Lung (tissue), 12 donors: Measurements from ENCODE around the gene POLE. TPM values are rescaled to one million over a fixed set of nuclear protein-coding genes. Genes with fewer than 3 reads are reported as not detected.

Source experiments
- ATAC-seq: fragments of 200-7000 bp; cut with Tn5 transposase; one replicate; pipeline ENCODE4 v1.9.1; 2020; ENCODE audit warnings: moderate number of reproducible peaks; ENCODE audit not compliant: insufficient read depth, low FRiP score
- DNase-seq, 3 donors: peaks; one replicate each; pipeline ENCODE4 v3.0.0-alpha.2; 2013 to 2017
- H3K27ac ChIP-seq, 2 donors: one replicate each; pipeline ENCODE4 v1.5.1; 2013; ENCODE audit warnings: mild to moderate bottlenecking in 2 of 2, moderate library complexity in 2 of 2, control low read depth in 1 of 2, inconsistent platforms in 1 of 2, low read depth in 1 of 2, low read length in 1 of 2
- H3K27me3 ChIP-seq, 3 donors: one replicate each; pipeline ENCODE4 v1.5.1; 2013; ENCODE audit warnings: low read length in 2 of 3; ENCODE audit not compliant: control insufficient read depth in 3 of 3, insufficient read depth in 3 of 3
- H3K36me3 ChIP-seq, 4 donors: one replicate each; pipeline ENCODE4 v1.5.1; 2013; ENCODE audit warnings: low read length in 4 of 4, mild to moderate bottlenecking in 1 of 4, moderate library complexity in 1 of 4; ENCODE audit not compliant: control insufficient read depth in 4 of 4, insufficient read depth in 4 of 4
- H3K4me1 ChIP-seq, 5 donors: one replicate each; pipeline ENCODE4 v1.5.1; 2013; ENCODE audit warnings: low read length in 5 of 5, mild to moderate bottlenecking in 2 of 5, moderate library complexity in 1 of 5; ENCODE audit not compliant: control insufficient read depth in 5 of 5, insufficient read depth in 5 of 5
- H3K4me3 ChIP-seq: one replicate; pipeline ENCODE4 v1.5.1; 2013; ENCODE audit warnings: mild to moderate bottlenecking, control low read depth, moderate library complexity
- H3K9ac ChIP-seq, 2 donors: one replicate each; pipeline ENCODE4 v1.5.1; 2013; ENCODE audit warnings: low read length in 2 of 2, control low read depth in 1 of 2; ENCODE audit not compliant: insufficient read depth in 1 of 2
- H3K9me3 ChIP-seq, 4 donors: one replicate each; pipeline ENCODE4 v1.5.1; 2013; ENCODE audit warnings: low read length in 3 of 4, mild to moderate bottlenecking in 1 of 4, moderate library complexity in 1 of 4; ENCODE audit not compliant: control insufficient read depth in 4 of 4, insufficient read depth in 3 of 4
- CTCF ChIP-seq: IDR thresholded peaks from 2 replicates; pipeline ENCODE4 v1.5.1; 2012; ENCODE audit warnings: mild to moderate bottlenecking; ENCODE audit errors: control extremely low read depth, extremely low read depth
- WGBS, 2 donors: extraction: QIAGEN DNeasy Blood & Tissue Kit; methylation state at CpG; one replicate each; pipeline ENCODE4 v1.1.7; 2013; 5-methylcytosine and 5-hydroxymethylcytosine counted together
- polyA plus RNA-seq, 2 donors: library from polyadenylated mRNA; stranded (reverse); fragments of 200-250 nt; gene quantifications; one replicate each; pipeline ENCODE4 v1.2.1, GENCODE V29; 2013
- total RNA-seq, 2 donors: library from RNA; depleted of rRNA in 1 of 2; stranded (reverse); fragments of >200 nt in 1 of 2; gene quantifications; one replicate each; pipeline ENCODE4 v1.2.1, GENCODE V29; 2014 to 2021
- donor health status: control.
- donor health status: control.
- donor health status: Bipolar disorder and iron deficiency.
- donor health status: healthy.
- donor health status: DM: yes; HTN: yes; CAD: no.

POLE gene
- total and polyA plus RNA-seq, 4 donors: 9.3 to 49.9 (median 25.3) TPM

GRCh38 chr12:132597333-132598316 lies 89.5 kb downstream of the POLE start:
- Histone ChIP-seq H3K9ac (peak overlapping the region in 1 of 2 donors; percentile 80), H3K4me3 (peak overlapping the region; percentile 1), H3K27ac (no peak overlapping the region), H3K27me3 (peaks cover 0 to 6% (median 0%) of the 10 kb centered on the region in 3 donors), H3K36me3 (no peaks in the 10 kb centered on the region), H3K4me1 (peaks cover 0 to 27% (median 9%) of the 10 kb centered on the region in 5 donors), H3K9me3 (no peaks in the 10 kb centered on the region)
- peak; percentile 51 to 83 (median 77) for DNase-seq
- 4 to 8% methylated on average over 14 to 39 of the region's 58 CpGs for WGBS, 2 donors
- TF ChIP-seq CTCF: no peak
- ATAC-seq: no peak

DNA sequence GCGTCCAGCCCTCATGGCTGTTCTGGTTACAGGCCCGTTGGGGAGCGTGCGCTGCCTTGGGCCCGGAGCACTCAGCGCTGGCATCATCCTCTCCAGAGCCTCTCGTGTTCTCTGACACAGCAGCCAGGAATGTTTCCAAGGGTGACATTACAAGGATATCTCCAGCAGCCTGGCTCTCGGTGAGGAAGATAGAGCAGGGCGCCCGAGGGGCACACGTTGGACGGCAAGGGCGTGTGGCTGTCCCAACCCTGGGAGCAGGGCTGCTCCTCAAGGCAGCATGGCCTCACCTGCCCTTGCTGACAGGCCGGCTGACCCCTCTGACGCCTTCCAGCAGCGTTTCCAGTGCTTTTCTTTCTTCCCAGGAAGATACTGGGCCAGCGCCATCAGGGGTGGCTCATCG lies 91.1 kb downstream of the POLE start:
- WGBS, 2 donors: 66 to 87% methylated on average over 18 of the region's 18 CpGs
- peak in 2 of 3 donors; percentile 41 to 50 for DNase-seq
- peaks cover 0 to 19% (median 6%) of the 10 kb centered on the region in 5 donors for H3K4me1 ChIP-seq

DNA sequence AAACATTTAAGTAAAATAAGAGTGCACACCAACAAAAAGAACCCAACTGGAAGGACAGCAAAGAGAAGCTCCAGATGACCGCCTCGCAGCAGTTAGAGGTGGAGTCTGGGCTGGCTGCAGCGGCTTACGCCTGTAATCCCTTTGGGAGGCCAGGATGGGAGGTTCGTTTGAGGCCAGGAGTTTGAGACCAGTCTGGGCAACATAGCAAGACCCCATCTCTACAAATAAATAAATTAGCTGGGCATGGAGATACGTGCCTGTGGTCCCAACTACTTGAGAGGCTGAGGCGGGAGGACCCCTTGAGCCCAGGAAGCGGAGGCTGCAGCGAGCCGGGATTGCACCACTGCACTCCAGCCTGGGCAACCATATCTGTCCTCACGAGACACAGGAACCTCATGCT lies 92.0 kb downstream of the POLE start:
- DNase-seq: no peak

More for the DNA sequence above, 91.1 kb downstream of the POLE start:
- no peak for ATAC-seq
- Histone ChIP-seq H3K4me3 (no peak overlapping the region), H3K27ac (no peak overlapping the region), H3K36me3 (no peaks in the 10 kb centered on the region), H3K9me3 (no peaks in the 10 kb centered on the region), H3K27me3 (no peaks in the 10 kb centered on the region), H3K9ac (no peak overlapping the region)
- no peak for TF ChIP-seq CTCF

More for the DNA sequence above, 92.0 kb downstream of the POLE start:
- no peak overlapping the region for H3K9ac ChIP-seq
- 81 to 84% methylated on average over 11 of the region's 11 CpGs for WGBS, 2 donors
- H3K27me3 ChIP-seq: no peaks in the 10 kb centered on the region
- H3K4me1 ChIP-seq: peaks cover 0 to 11% (median 6%) of the 10 kb centered on the region in 5 donors
- no peak for ATAC-seq
- no peak for TF ChIP-seq CTCF
- no peaks in the 10 kb centered on the region for H3K36me3 ChIP-seq
- H3K4me3 ChIP-seq: no peak overlapping the region
- no peaks in the 10 kb centered on the region for H3K9me3 ChIP-seq
- H3K27ac ChIP-seq: no peak overlapping the region
